HG02938 (cell line): ENCODE measurements around the gene DUXA.

ENCODE experiments used
- ATAC-seq: cut with Tn5 transposase; IDR thresholded peaks from one replicate; pipeline ENCODE4 v1.9.1; 2021; ENCODE audit warnings: mild to moderate bottlenecking, moderate library complexity; ENCODE audit not compliant: unreplicated experiment

DUXA gene

DNA sequence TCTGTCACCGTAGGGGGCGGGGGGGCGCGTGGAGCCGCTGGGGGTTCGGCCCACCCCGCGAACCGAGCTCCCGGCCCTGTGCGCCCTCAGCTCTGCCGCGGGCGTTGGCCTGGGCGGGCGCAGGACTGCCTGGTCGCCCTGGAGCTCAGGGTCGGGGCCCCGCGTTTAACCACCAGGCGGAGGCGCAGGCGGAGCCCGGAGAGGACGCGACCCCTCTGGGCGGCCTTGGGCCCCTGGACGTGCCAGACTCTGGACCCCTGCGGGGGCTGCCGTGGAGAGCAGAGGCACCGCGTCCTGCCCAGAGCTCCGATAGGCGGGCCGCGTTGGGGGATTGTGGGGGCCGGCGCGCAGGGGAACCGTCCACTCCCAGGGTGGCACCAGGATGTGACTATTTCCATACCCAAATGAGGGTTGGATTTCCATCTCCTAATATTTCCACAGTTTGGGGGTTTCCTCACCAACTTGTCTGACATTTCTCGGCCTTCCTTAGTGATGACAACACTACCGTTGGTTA, 60.5 kb downstream of the DUXA start:
- no peak for ATAC-seq

DNA sequence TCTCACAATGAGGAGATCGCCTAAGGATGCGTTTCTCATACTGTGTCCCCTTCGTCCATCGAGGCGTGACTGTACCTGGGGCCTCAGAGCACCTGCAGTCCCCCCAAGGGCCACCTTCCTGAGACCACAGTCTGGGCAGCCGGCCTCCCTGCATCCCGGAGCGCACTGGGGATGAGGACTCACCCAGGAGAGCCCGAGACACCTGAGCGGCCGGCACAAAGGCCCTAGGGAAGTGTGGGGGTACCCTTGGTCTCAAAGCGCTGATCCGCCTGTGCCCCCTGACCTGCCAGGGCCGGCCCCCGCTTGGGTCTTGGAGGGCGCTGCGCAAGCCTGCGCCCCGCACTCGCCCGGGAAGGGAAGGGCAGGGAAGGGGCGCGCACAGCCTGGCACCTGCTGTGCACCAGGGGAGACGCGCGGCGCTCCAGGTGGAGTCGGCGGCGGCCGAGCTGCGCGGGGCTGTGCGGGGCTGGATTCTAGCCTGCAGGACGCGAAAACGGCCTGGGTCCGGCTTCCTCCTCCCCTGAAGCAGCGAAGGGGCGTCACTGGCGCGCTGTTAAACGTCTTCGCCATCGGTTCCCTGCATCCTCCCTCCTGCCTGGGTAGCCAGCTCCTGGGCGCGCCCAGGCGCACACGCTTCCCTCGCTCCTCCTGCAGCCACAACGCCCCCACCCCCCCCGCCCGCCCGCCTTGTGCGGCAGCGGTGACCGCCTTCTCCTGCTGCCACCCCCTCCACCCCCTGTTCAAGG, 61.1 kb downstream of the DUXA start:
- ATAC-seq = no peak
